ENCODE data around the gene SEC22A. TPM values are rescaled to one million over a fixed set of nuclear protein-coding genes. Genes with fewer than 3 reads are reported as not detected.

SEC22A gene
- total and polyA plus RNA-seq, 2 of the 8 experiments (the other 6 are each of a cell fraction or from before 2014, with no cell fraction given): 10.6 to 17.1 TPM

DNA sequence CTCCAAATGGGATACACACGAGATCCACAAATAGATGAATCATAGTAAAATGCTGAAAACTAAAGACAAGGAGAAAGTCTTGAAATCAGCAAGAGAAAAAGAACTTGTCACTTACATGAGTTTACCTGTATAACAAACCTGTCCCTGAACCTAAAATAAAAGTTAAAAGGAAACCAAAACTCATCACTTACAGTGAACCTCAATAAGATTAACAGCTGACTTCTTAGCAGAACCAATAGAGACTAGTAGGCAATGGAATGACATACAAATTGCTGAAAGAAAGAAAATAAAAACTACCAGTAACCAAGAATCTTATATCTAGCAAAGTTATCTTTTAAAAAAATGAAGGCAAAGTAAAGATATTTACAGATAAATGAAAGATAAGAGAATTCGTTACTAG is 27.4 kb downstream of the SEC22A start:
- no peak overlapping the region for H2BK12ac ChIP-seq (ENCODE audit: low read depth, low read length)
- FAIRE-seq (no peak), DNase-seq (ENCODE audit: low read depth in 1 of 2, low spot score in 2 of 2) (no peak)
- H3K4me1 ChIP-seq (replicated peaks in 1 of 4; ENCODE audit: control insufficient read depth in 3 of 4, insufficient read depth in 4 of 4, low read length in 3 of 4): no peaks in the 10 kb centered on the region
- no peak overlapping the region for H3K14ac ChIP-seq (ENCODE audit: insufficient read length)
- no peaks in the 10 kb centered on the region for H3K79me2 ChIP-seq (ENCODE audit: control insufficient read depth in 1 of 2, insufficient read depth in 2 of 2, low read length in 2 of 2)
- no peak overlapping the region for H2BK15ac ChIP-seq (ENCODE audit: low read length)
- H2BK5ac ChIP-seq (ENCODE audit: low read depth, low read length): no peak overlapping the region
- H2AFZ ChIP-seq (ENCODE audit: low read length): no peak overlapping the region
- H3K4ac ChIP-seq (replicated peaks; ENCODE audit: insufficient read length, low read depth, low read length): no peak overlapping the region
- no peak overlapping the region for H2BK120ac ChIP-seq (replicated peaks; ENCODE audit: low read depth, low read length)
- H4K8ac ChIP-seq (ENCODE audit: extremely low read depth, insufficient read depth, low read length): no peak overlapping the region
- H3K36me3 ChIP-seq (ENCODE audit: control insufficient read depth in 2 of 4, insufficient read depth in 4 of 4, low read length in 3 of 4): peaks cover 0 to 8% (median 1%) of the 10 kb centered on the region in 4 experiments; a peak in 2 of 8 replicates
- H3K23me2 ChIP-seq (ENCODE audit: low read depth, low read length): no peaks in the 10 kb centered on the region
- H3K27ac ChIP-seq (ENCODE audit: low read depth, low read length): no peak overlapping the region
- no peak overlapping the region for H4K5ac ChIP-seq (ENCODE audit: insufficient read length, low read depth, low read length)
- no peaks in the 10 kb centered on the region for H3K79me1 ChIP-seq (ENCODE audit: low read depth, low read length)
- no peak overlapping the region for H3K56ac ChIP-seq (replicated peaks; ENCODE audit: insufficient read length, low read depth, low read length)
- no peak for TF ChIP-seq RAD21 (IDR thresholded peaks at IDR 0.05 in 1 of 2, conservative IDR thresholded peaks at IDR 0.05 in 1 of 2; ENCODE audit: low read depth in 2 of 2, low read length in 2 of 2)
- TF ChIP-seq SP4 (IDR thresholded peaks at IDR 0.05; ENCODE audit: low read length): no peak
- no peak for TF ChIP-seq EZH2 (IDR thresholded peaks at IDR 0.05; ENCODE audit: low read depth, low read length, severe bottlenecking)
- no peak for TF ChIP-seq SP1 (IDR thresholded peaks at IDR 0.05; ENCODE audit: low read depth, low read length)
- TF ChIP-seq, protein P1, sequence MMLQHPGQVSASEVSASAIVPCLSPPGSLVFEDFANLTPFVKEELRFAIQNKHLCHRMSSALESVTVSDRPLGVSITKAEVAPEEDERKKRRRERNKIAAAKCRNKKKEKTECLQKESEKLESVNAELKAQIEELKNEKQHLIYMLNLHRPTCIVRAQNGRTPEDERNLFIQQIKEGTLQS (IDR thresholded peaks at IDR 0.05; ENCODE audit: insufficient read depth, low read depth, low read length): no peak
- no peak for TF ChIP-seq TAF1 (IDR thresholded peaks at IDR 0.05; ENCODE audit: low read depth, low read length)
- TF ChIP-seq JUND (IDR thresholded peaks at IDR 0.05; ENCODE audit: low read length): no peak
- no peak for TF ChIP-seq PHF8 (conservative IDR thresholded peaks at IDR 0.05; ENCODE audit: low read depth, low read length)
- TF ChIP-seq SAP30 (IDR thresholded peaks at IDR 0.05; ENCODE audit: insufficient read depth, insufficient replicate concordance, low read length): no peak
- no peak for TF ChIP-seq CREB1 (IDR thresholded peaks at IDR 0.05)
- TF ChIP-seq KDM4A (IDR thresholded peaks at IDR 0.05; ENCODE audit: low read depth, low read length, severe bottlenecking): no peak
- TF ChIP-seq TAF7 (optimal IDR thresholded peaks at IDR 0.05; ENCODE audit: borderline replicate concordance, low read depth, low read length): no peak
- no peak for TF ChIP-seq TBP (IDR thresholded peaks at IDR 0.05; ENCODE audit: low read depth, low read length)
- no peak for TF ChIP-seq SP2 (IDR thresholded peaks at IDR 0.05; ENCODE audit: low read length)
- no peak overlapping the region for H3K4me3 ChIP-seq (ENCODE audit: extremely low read depth in 1 of 4, insufficient read depth in 2 of 4, low read depth in 3 of 4, low read length in 4 of 4)
- no peak overlapping the region for H3K18ac ChIP-seq (ENCODE audit: extremely low read depth, low read length)
- POLR2A ChIA-PET (ENCODE audit: partially characterized antibody): no interaction called here
- H3K27me3 ChIP-seq (replicated peaks in 1 of 4; ENCODE audit: control insufficient read depth in 3 of 4, extremely low read depth in 1 of 4, insufficient read depth in 3 of 4, low read length in 3 of 4): no peaks in the 10 kb centered on the region
- H4K20me1 ChIP-seq (replicated peaks in 1 of 2; ENCODE audit: control insufficient read depth in 1 of 2, insufficient read depth in 2 of 2, low read length in 2 of 2): no peaks in the 10 kb centered on the region
- H3K23ac ChIP-seq (ENCODE audit: insufficient read length): no peak overlapping the region
- peaks cover 6 to 7% of the 10 kb centered on the region in 2 experiments; a peak in 3 of 4 replicates for H3K9me3 ChIP-seq (ENCODE audit: insufficient read depth in 2 of 2, low read depth in 1 of 2, low read length in 1 of 2)
- 90% methylated on average over 2 of the region's 2 CpGs; no CpG with 5 or more reads in 1 of the 2 experiments for WGBS, 2 experiments (ENCODE audit: extremely low coverage in 1 of 2, insufficient coverage in 1 of 2, insufficient read length in 1 of 2, insufficient replicate concordance in 2 of 2, low coverage in 1 of 2, low lambda C conversion rate in 2 of 2, missing lambda C conversion rate in 1 of 2)
- no peak overlapping the region for H2AK5ac ChIP-seq (ENCODE audit: low read depth, low read length)
- H3K4me2 ChIP-seq (ENCODE audit: insufficient read depth in 1 of 2, low read depth in 2 of 2, low read length in 2 of 2): no peak overlapping the region
- no peak overlapping the region for H4K91ac ChIP-seq (replicated peaks; ENCODE audit: insufficient read length, low read length)
- H2BK20ac ChIP-seq (ENCODE audit: low read length): no peak overlapping the region
- CTCF ChIA-PET (ENCODE audit: partially characterized antibody): no interaction called here
- no peak overlapping the region for H3K9ac ChIP-seq (replicated peaks in 1 of 4; ENCODE audit: extremely low read depth in 1 of 4, low read depth in 3 of 4, low read length in 3 of 4)
